ENCODE data around the gene SUGP2.
"Not testable (repeated sequence)": the region's sequence is repeated elsewhere in the genome, so short reads cannot be mapped to it uniquely, and the experiment has no call there.

Gene SUGP2

GRCh38 chr19:18987456-18987855 lies 45.9 kb downstream of the SUGP2 start:
- no peak for DNase-seq

- DNase-seq: no peak
Observed at GRCh38 chr19:18985257-18985656, 48.1 kb downstream of the SUGP2 start.

GRCh38 chr19:18984251-18984650 lies 49.1 kb downstream of the SUGP2 start:
- no peak for DNase-seq

GRCh38 chr19:18982669-18983068 lies 50.6 kb downstream of the SUGP2 start:
- DNase-seq: no peak

- DNase-seq: no peak
Observed at GRCh38 chr19:18980432-18981020, 52.8 kb downstream of the SUGP2 start.

GRCh38 chr19:18978616-18979015 lies 54.7 kb downstream of the SUGP2 start:
- DNase-seq: no peak

- no peak for DNase-seq
Observed at GRCh38 chr19:18975869-18976268, 57.4 kb downstream of the SUGP2 start.

- no peak for DNase-seq
Observed at GRCh38 chr19:18975011-18975410, 58.3 kb downstream of the SUGP2 start.

GRCh38 chr19:18972851-18973250 lies 60.5 kb downstream of the SUGP2 start:
- DNase-seq: no peak

- DNase-seq: no peak
Observed at GRCh38 chr19:18972301-18972811, 61.0 kb downstream of the SUGP2 start.

- DNase-seq: no peak
Observed at GRCh38 chr19:18969931-18970659, 63.2 kb downstream of the SUGP2 start.

GRCh38 chr19:18967358-18968146 lies 65.8 kb downstream of the SUGP2 start:
- no peak for DNase-seq

GRCh38 chr19:18966307-18966706 lies 67.0 kb downstream of the SUGP2 start:
- no peak for DNase-seq

- no peak for DNase-seq
Observed at GRCh38 chr19:18964121-18964520, 69.2 kb downstream of the SUGP2 start.

GRCh38 chr19:18961767-18962620 lies 71.3 kb downstream of the SUGP2 start:
- no peak for DNase-seq

- no peak for DNase-seq
Observed at GRCh38 chr19:18960370-18960769, 72.9 kb downstream of the SUGP2 start.

- DNase-seq: no peak
Observed at GRCh38 chr19:18955042-18955441, 78.3 kb downstream of the SUGP2 start.

GRCh38 chr19:18954094-18954493 lies 79.2 kb downstream of the SUGP2 start:
- DNase-seq: no peak

GRCh38 chr19:18952364-18953003 lies 80.8 kb downstream of the SUGP2 start:
- DNase-seq: not testable (repeated sequence)

GRCh38 chr19:18951721-18952281 lies 81.5 kb downstream of the SUGP2 start:
- no peak for DNase-seq

- no peak for DNase-seq
Observed at GRCh38 chr19:18949858-18950257, 83.5 kb downstream of the SUGP2 start.

- DNase-seq: no peak
Observed at GRCh38 chr19:18948976-18949356, 84.4 kb downstream of the SUGP2 start.
